Measurements from ENCODE around the gene PRMT2.

The PRMT2 gene

GRCh38 chr21:46635324-46636180, at the start of gene PRMT2:
Gene PRMT2 (plus strand): TSS chr21:46635674. CDS start chr21:46636952, 1,278 bp downstream.
- DNase-seq (ENCODE audit: low read depth in 3 of 3), result peak; percentile 94 to 95 (median 95)

- no peak for DNase-seq (ENCODE audit: low read depth in 3 of 3)
Observed at GRCh38 chr21:46594276-46594675, 41.2 kb upstream of the PRMT2 start.

- DNase-seq (ENCODE audit: low read depth in 3 of 3), result no peak
Observed at GRCh38 chr21:46596201-46596600, 39.3 kb upstream of the PRMT2 start.

DNA sequence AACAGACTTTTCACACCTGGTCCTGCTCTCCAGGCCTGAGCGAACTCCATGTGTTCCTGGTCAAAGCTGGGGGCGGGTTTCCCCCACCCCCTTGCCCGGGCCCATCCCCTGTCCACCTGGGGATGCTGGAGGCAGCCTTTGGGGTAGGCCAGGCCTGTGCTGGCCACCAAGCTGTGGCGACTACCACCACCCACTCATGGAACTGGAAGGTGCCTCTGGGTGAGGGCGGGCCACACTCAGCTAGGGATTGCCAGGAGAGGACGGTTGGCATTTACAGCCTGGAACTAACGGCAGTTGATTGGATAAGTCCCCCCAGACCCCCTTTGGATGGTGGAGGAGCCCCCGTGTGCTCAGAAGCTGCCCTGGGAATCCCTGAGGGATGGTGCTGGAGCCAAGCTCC, 38.4 kb upstream of the PRMT2 start:
- no peak for DNase-seq (ENCODE audit: low read depth in 3 of 3)

DNA sequence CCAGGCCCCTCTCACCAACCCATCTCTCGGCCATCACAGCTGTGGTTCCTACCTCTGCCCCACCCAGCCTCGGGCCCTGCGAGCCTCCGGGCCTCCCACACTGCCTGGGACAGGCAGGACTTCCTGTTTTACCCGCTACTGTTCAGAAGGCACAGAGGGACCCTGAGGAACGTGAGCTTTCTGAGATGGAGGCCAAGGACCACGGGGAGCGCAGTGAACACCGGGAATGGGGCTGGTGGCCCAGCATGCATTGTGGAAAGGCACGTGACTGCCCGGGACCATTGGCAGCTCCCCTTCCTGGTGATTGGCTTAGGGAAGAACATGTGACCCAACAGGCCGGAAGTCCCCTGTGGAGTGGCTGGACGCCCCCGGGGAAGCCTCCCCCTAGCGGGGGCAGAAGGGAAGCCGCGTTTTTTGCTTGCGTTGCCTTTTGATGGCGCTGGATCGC, 37.6 kb upstream of the PRMT2 start:
- no peak for DNase-seq (ENCODE audit: low read depth in 3 of 3)

GRCh38 chr21:46598581-46599572, 36.6 kb upstream of the PRMT2 start:
- DNase-seq (ENCODE audit: low read depth in 3 of 3), result no peak

DNA sequence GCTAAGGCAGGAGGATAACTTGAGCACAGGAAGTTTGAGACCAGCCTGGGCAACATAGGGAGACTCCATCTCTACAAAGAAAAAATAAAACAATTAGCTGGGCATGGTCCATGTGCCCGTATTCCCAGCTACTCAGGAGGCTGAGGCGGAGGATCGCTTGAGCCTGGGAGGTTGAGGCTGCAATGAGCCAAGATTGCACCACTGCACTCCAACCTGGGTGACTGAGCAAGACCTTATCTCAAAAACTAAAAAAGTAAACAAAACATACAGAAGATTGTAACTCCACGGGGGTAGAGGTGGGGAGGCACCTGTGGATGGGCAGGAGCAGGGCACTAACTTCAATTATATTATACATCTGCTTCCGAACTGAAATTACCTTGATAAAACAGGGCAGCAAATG, 35.2 kb upstream of the PRMT2 start:
- no peak for DNase-seq (ENCODE audit: low read depth in 3 of 3)

- DNase-seq (ENCODE audit: low read depth in 3 of 3), result no peak
Observed at GRCh38 chr21:46600978-46601377, 34.5 kb upstream of the PRMT2 start.

DNA sequence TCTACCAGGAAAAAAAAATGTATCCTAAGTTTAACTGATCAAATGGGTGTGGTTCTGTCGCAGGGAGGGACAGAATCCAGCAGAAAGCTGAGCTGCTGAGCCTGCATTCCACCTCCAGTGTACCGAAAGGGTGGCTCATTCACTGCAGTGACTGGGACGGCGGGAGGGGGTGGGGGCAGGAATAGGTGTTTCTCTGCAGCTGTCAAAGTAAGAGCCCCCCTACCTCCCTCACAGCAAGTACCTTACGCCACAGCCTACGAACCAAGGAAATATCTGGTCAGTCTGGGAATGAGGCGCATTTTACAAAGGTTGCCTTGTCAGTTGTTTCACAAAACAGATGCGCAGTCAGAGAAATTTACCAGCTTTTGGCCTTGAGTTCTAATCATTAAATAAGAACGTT, 32.2 kb upstream of the PRMT2 start:
- DNase-seq (ENCODE audit: low read depth in 3 of 3), result no peak

DNA sequence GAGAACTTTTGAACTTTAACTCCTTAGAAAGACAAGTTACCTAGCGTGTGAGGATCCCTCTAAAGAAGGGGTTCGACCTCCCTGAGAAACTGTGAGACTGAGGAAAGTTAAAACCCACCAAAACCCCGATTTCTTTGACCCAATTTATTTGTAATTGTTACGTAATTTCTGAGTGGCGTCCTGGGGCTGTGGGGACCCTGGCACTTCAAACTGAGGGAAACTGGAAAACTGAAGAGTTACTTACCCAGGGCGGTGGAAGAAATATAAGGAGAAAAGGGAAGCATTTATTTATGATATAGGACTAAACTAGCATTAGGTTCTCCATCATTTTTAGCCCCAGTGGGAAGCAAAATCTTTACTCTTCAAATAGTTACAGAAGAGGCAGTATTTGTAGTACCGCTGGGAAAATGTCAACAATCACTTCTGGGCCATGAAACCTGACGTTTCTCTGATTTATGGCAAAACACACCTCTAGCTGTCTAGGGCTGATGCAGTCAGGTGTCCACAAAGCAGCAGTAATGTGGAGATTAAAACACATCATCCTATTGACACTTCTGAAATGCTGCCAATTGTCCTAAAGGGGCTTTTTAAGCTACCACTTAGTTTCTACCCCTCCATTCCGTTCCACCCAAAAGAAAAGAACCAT, 31.0 kb upstream of the PRMT2 start:
- no peak for DNase-seq (ENCODE audit: low read depth in 3 of 3)

DNA sequence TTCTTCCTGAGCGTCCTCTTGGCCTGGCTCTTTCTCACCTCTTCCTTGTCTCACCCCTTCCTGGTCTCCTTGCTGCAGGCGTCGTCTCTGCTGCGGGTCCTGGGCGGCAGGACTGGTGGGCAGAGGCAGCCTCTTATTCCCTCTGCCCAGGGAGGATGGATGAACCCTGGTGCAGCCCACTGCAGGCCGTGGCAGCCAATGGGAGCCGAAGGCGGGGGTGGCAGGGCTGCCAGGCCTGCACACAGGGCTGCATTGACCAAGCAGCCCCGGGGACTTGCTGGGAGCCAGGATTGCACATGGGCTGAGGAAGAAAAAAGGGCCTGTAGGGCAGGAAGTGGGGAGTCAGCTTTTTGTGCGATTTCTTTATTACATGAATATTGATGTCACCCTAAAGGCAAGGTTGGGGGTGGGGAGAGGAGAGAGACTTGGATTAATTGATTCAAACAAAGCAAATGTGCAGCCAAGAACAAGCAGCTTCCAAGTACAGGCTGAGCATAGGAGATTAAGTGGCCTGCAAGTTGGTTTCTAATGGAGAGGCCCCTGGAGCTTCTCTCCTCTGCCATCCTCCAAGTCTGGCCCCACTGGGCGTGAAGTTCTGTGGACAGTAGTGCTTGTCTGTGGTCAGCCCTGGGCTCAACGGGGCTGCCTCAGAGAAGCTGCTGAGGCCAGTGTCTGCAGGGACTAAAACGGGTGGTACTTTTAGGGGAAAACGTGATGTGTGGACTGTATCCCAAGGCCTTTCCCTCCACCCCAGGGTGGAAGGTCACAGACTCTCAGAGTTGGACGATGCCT, 30.3 kb upstream of the PRMT2 start, which contains the start of gene S100B:
S100B (minus strand) TSS at position 108 of the 792 bp plus-strand sequence. CDS start 2,667 bp downstream, outside the sequence.
- DNase-seq (ENCODE audit: low read depth in 3 of 3), result no peak

- DNase-seq (ENCODE audit: low read depth in 3 of 3), result peak in 1 of 3 experiments; percentile 26
Observed at GRCh38 chr21:46605767-46606426, 29.6 kb upstream of the PRMT2 start.

DNA sequence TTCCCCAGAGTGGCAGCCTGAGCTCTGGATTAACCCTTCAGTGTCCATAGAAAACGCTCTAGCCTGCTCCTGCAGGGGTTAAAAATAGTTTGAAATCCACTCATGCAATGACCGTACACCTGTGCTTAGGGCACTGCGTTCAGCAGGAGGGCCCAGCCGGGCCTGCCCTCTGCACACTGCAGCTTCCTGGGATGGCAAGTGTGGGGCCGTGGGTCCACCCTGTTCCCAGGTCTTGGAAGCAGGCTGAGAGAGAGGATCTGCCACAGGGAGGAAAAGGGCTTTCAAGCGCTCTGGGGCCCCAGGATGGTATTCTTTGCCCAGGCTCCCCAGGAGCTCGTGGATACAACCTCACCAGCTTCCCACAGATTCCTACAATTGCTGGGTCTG, 29.1 kb upstream of the PRMT2 start:
- DNase-seq (ENCODE audit: low read depth in 3 of 3), result no peak

DNA sequence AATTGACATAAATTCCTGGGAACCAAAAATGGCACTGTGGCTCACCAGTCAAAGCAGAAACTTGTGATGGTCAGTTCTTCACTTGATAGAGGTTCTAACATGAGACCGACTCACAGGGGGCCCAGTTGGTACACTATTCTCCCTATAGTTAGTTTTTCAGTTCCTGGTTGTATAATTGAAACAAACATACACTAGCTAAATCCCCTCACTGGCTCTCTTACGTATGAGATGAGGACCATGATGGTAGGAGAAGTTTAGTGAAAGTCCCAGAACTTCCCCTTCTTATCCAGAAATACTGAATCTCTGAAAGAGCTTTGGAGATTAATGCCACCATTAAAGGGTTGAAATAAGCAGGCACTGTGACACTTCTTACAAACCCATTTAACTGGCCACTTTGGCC, 27.8 kb upstream of the PRMT2 start:
- DNase-seq (ENCODE audit: low read depth in 3 of 3), result no peak

- no peak for DNase-seq (ENCODE audit: low read depth in 3 of 3)
Observed at GRCh38 chr21:46608672-46609111, 26.8 kb upstream of the PRMT2 start.

GRCh38 chr21:46610018-46610701, 25.3 kb upstream of the PRMT2 start:
- DNase-seq (ENCODE audit: low read depth in 3 of 3), result no peak

- DNase-seq (ENCODE audit: low read depth in 3 of 3), result no peak
Observed at GRCh38 chr21:46613391-46613790, 22.1 kb upstream of the PRMT2 start.

DNA sequence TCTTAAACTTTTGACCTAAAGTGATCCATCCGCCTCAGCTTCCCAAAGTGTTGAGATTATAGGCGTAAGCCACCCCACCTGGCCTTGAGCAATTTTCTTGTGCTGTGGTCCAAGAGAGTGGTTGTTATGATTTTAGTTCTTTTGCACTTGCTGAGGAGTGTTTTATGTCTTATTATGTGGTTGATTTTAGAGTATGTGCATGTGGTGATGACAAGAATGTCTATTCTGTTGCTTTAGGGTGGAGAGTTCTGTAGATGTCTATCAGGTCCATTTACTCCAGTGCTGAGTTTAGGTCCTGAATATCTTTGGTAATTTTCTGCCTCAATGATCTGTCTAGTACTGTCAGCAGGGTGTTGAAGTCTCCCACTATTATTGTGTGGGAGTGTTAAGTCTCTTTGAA, 19.4 kb upstream of the PRMT2 start:
- no peak for DNase-seq (ENCODE audit: low read depth in 3 of 3)

- no peak for DNase-seq (ENCODE audit: low read depth in 3 of 3)
Observed at GRCh38 chr21:46616656-46617055, 18.8 kb upstream of the PRMT2 start.

Measured in stimulated activated CD4-positive, alpha-beta T cell treated with anti-CD3 and anti-CD28 coated beads, TNF-alpha, amount 100 ng/mL, for 24 hours (primary cell).